Measurements from ENCODE around the gene DHODH. TPM values are rescaled to one million over a fixed set of nuclear protein-coding genes. Genes with fewer than 3 reads are reported as not detected.

The DHODH gene
- total RNA-seq, 1 donor from 2014 or later: 8.6 TPM

DNA sequence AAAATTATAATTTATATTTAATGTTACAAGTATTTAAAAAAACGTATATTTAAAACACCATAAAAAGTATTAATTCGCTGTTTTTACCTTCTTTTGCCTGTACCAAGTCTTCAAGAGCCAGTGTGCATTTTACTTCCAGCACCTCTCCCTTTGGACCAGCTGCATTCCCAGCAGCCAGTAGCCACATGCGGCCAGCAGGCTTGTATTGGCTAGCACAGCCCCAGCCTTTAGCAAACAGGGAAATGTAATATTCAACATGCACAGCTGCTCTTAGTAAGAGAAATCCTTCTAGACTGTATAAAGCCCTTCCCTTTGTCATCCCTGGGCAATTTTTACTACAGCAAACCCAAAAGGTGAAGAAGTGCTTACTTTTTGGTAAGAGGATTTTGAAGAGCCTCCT lies 6.6 kb downstream of the DHODH start:
- no peak for DNase-seq (ENCODE audit: low spot score in 2 of 2)
- Histone ChIP-seq H3K27me3 (no peaks in the 10 kb centered on the region), H3K4me1 (no peaks in the 10 kb centered on the region), H3K36me3 (peaks cover 0 to 23% of the 10 kb centered on the region in 2 donors), H3K4me3 (no peak overlapping the region), H3K27ac (no peak overlapping the region), H3K9me3 (no peaks in the 10 kb centered on the region)
- TF ChIP-seq, protein P1, sequence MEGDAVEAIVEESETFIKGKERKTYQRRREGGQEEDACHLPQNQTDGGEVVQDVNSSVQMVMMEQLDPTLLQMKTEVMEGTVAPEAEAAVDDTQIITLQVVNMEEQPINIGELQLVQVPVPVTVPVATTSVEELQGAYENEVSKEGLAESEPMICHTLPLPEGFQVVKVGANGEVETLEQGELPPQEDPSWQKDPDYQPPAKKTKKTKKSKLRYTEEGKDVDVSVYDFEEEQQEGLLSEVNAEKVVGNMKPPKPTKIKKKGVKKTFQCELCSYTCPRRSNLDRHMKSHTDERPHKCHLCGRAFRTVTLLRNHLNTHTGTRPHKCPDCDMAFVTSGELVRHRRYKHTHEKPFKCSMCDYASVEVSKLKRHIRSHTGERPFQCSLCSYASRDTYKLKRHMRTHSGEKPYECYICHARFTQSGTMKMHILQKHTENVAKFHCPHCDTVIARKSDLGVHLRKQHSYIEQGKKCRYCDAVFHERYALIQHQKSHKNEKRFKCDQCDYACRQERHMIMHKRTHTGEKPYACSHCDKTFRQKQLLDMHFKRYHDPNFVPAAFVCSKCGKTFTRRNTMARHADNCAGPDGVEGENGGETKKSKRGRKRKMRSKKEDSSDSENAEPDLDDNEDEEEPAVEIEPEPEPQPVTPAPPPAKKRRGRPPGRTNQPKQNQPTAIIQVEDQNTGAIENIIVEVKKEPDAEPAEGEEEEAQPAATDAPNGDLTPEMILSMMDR (IDR thresholded peaks at IDR 0.05): no peak
- intact Hi-C loops (cut with DNase I): no loop called here

GRCh38 chr16:72018470-72018869 lies 9.9 kb downstream of the DHODH start:
- H3K36me3 ChIP-seq: peaks cover 18 to 48% of the 10 kb centered on the region in 2 donors
- intact Hi-C loops (cut with DNase I): no loop called here
- TF ChIP-seq, protein P1 (IDR thresholded peaks at IDR 0.05): no peak
- H3K27ac ChIP-seq: no peak overlapping the region
- H3K9me3 ChIP-seq: no peaks in the 10 kb centered on the region
- H3K4me1 ChIP-seq: no peaks in the 10 kb centered on the region
- no peak for DNase-seq (ENCODE audit: low spot score in 2 of 2)
- no peaks in the 10 kb centered on the region for H3K27me3 ChIP-seq
- no peak overlapping the region for H3K4me3 ChIP-seq

- Histone ChIP-seq H3K27ac (no peak overlapping the region), H3K4me3 (no peak overlapping the region), H3K27me3 (no peaks in the 10 kb centered on the region), H3K36me3 (peaks cover 30 to 66% of the 10 kb centered on the region in 2 donors), H3K4me1 (no peaks in the 10 kb centered on the region), H3K9me3 (no peaks in the 10 kb centered on the region)
- intact Hi-C loops (cut with DNase I): no loop called here
- DNase-seq (ENCODE audit: low spot score in 2 of 2): no peak
- TF ChIP-seq, protein P1 (IDR thresholded peaks at IDR 0.05): no peak
These were observed 12.5 kb downstream of the DHODH start for GRCh38 chr16:72021043-72021442.

DNA sequence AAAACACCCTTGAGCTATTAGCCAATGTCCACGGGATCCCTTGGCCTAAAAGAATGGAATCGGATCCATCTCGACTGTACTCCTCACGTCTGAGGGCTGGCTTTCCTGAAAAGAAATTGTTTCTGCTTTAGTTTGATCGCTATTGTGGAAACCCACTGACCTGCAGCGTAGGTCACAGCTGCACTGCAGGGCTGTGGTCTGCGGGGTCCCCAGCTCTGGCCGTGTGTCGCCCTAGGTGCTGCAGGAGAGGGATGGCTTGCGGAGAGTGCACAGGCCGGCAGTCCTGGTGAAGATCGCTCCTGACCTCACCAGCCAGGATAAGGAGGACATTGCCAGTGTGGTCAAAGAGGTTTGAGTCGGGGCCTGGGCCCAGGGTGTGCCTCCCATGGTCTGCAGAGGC lies 13.6 kb downstream of the DHODH start:
- H3K27ac ChIP-seq: no peak overlapping the region
- intact Hi-C loops (cut with DNase I): no loop called here
- H3K4me3 ChIP-seq: no peak overlapping the region
- no peaks in the 10 kb centered on the region for H3K9me3 ChIP-seq
- H3K36me3 ChIP-seq: peaks cover 31 to 63% of the 10 kb centered on the region in 2 donors
- no peaks in the 10 kb centered on the region for H3K4me1 ChIP-seq
- DNase-seq (ENCODE audit: low spot score in 2 of 2): no peak
- TF ChIP-seq, protein P1 (IDR thresholded peaks at IDR 0.05): no peak
- no peaks in the 10 kb centered on the region for H3K27me3 ChIP-seq

- no peak for DNase-seq (ENCODE audit: low spot score in 2 of 2)
- H3K36me3 ChIP-seq: peaks cover 33 to 66% of the 10 kb centered on the region in 2 donors
- H3K9me3 ChIP-seq: no peaks in the 10 kb centered on the region
- no peak overlapping the region for H3K27ac ChIP-seq
- intact Hi-C loops (cut with DNase I): no loop called here
- no peak overlapping the region for H3K4me3 ChIP-seq
- no peaks in the 10 kb centered on the region for H3K27me3 ChIP-seq
- TF ChIP-seq, protein P1 (IDR thresholded peaks at IDR 0.05): no peak
- H3K4me1 ChIP-seq: no peaks in the 10 kb centered on the region
These were observed 15.4 kb downstream of the DHODH start for GRCh38 chr16:72023962-72024361.

DNA sequence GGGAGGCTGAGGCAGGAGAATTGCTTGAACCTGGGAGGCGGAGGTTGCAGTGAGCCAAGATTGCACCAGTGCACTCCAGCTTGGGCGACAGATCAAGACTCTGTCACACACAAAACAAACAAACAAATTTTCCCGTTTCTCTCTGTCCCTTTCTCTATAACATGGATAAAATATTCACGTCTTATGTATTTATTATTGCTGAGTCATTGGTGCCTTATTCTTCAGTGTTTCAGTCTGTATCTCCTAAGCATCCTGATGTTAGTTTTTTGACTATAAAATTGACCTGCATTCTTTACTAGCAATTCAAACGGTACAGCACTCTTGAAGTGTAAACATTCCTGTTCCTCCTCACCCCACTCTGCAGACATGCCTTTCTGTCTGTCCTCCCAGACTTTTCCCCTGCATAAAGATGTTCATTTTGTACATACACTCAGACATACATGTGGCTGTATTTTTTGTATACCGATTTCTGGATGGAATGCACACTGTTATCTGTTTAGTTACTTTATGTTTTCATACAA lies 16.4 kb downstream of the DHODH start:
- peaks cover 33 to 59% of the 10 kb centered on the region in 2 donors for H3K36me3 ChIP-seq
- H3K4me1 ChIP-seq: no peaks in the 10 kb centered on the region
- no peaks in the 10 kb centered on the region for H3K27me3 ChIP-seq
- no peak overlapping the region for H3K27ac ChIP-seq
- no peak for DNase-seq (ENCODE audit: low spot score in 2 of 2)
- no peaks in the 10 kb centered on the region for H3K9me3 ChIP-seq
- H3K4me3 ChIP-seq: no peak overlapping the region
- TF ChIP-seq, protein P1 (IDR thresholded peaks at IDR 0.05): no peak
- intact Hi-C loops (cut with DNase I): no loop called here
